Mesenchymal stem cell (in vitro differentiated cells and primary cell): Measurements from ENCODE around the gene HRNR.

Experiments
- DNase-seq: peaks from one replicate; pipeline ENCODE4 v3.0.0-alpha.2; 2013
- H2AFZ ChIP-seq: one replicate; pipeline ENCODE4 v1.6.1; 2013; ENCODE audit warnings: low read depth, mild to moderate bottlenecking, control low read depth, inconsistent platforms, low read length, moderate library complexity
- H2AK5ac ChIP-seq: 2 replicates; pipeline ENCODE4 v1.6.1; 2013; ENCODE audit warnings: low read length, moderate library complexity, mild to moderate bottlenecking, inconsistent platforms; ENCODE audit not compliant: severe bottlenecking
- H2BK120ac ChIP-seq: one replicate; pipeline ENCODE4 v1.6.1; 2013; ENCODE audit warnings: low read depth, mild to moderate bottlenecking, inconsistent platforms, low read length, moderate library complexity
- H2BK12ac ChIP-seq, 2 experiments: one replicate each; pipeline ENCODE4 v1.6.1; 2013; ENCODE audit warnings: inconsistent platforms in 2 of 2, low read length in 2 of 2, mild to moderate bottlenecking in 2 of 2, moderate library complexity in 2 of 2, control low read depth in 1 of 2
- H2BK15ac ChIP-seq: one replicate; pipeline ENCODE4 v1.6.1; 2013; ENCODE audit warnings: mild to moderate bottlenecking, low read depth, inconsistent platforms; ENCODE audit not compliant: poor library complexity, severe bottlenecking
- H2BK5ac ChIP-seq: 2 replicates; pipeline ENCODE4 v1.6.1; 2013; ENCODE audit warnings: low read depth, mild to moderate bottlenecking, low read length, control low read depth, inconsistent platforms; ENCODE audit not compliant: poor library complexity, severe bottlenecking
- H3K14ac ChIP-seq, 2 experiments: one replicate each; pipeline ENCODE4 v1.6.1; 2013; ENCODE audit warnings: inconsistent platforms in 2 of 2, low read length in 2 of 2, control low read depth in 1 of 2, mild to moderate bottlenecking in 1 of 2, moderate library complexity in 1 of 2
- H3K18ac ChIP-seq, 2 experiments: one replicate each; pipeline ENCODE4 v1.6.1; 2013; ENCODE audit warnings: inconsistent platforms in 2 of 2, low read length in 2 of 2, control low read depth in 1 of 2, low read depth in 1 of 2, mild to moderate bottlenecking in 1 of 2
- H3K23ac ChIP-seq, 2 experiments: one replicate each; pipeline ENCODE4 v1.6.1; 2013; ENCODE audit warnings: inconsistent platforms in 2 of 2, low read length in 2 of 2, mild to moderate bottlenecking in 2 of 2, moderate library complexity in 2 of 2, control low read depth in 1 of 2
- H3K27ac ChIP-seq: 2 replicates; pipeline ENCODE4 v1.5.1; 2013; ENCODE audit warnings: mild to moderate bottlenecking, moderate library complexity, low read length, control low read depth, inconsistent platforms; ENCODE audit not compliant: poor library complexity, severe bottlenecking
- H3K27me3 ChIP-seq, 2 experiments: 2 replicates each; pipeline versions ENCODE4 v1.6.1 to v1.7.0; 2013; ENCODE audit warnings: low read length in 2 of 2, mild to moderate bottlenecking in 2 of 2, moderate library complexity in 2 of 2, control low read depth in 1 of 2, inconsistent platforms in 1 of 2; ENCODE audit not compliant: control insufficient read depth in 1 of 2, insufficient read depth in 1 of 2
- H3K36me3 ChIP-seq, 2 experiments: 2 replicates each; pipeline versions ENCODE4 v1.6.1 to v1.7.0; 2013; ENCODE audit warnings: low read length in 2 of 2, control low read depth in 1 of 2, inconsistent platforms in 1 of 2, low read depth in 1 of 2, mild to moderate bottlenecking in 1 of 2; ENCODE audit not compliant: insufficient read depth in 2 of 2, control insufficient read depth in 1 of 2
- H3K4ac ChIP-seq, 2 experiments: one replicate each; pipeline ENCODE4 v1.6.1; 2013; ENCODE audit warnings: inconsistent platforms in 2 of 2, low read length in 2 of 2, mild to moderate bottlenecking in 2 of 2, moderate library complexity in 2 of 2, control low read depth in 1 of 2, low read depth in 1 of 2
- H3K4me1 ChIP-seq: 2 replicates; pipeline ENCODE4 v1.6.1; 2013; ENCODE audit warnings: low read depth, low read length, control low read depth; ENCODE audit not compliant: control insufficient read depth, insufficient read depth
- H3K4me2 ChIP-seq: 2 replicates; pipeline ENCODE4 v1.6.1; 2013; ENCODE audit warnings: low read length, mild to moderate bottlenecking, inconsistent platforms; ENCODE audit not compliant: poor library complexity, severe bottlenecking
- H3K4me3 ChIP-seq, 2 experiments: 2 replicates each; pipeline versions ENCODE4 v1.5.1 to v1.7.0; 2013; ENCODE audit warnings: low read length in 2 of 2, mild to moderate bottlenecking in 2 of 2, control low read depth in 1 of 2, low read depth in 1 of 2; ENCODE audit not compliant: insufficient read depth in 1 of 2
- H3K79me1 ChIP-seq: replicated peaks from 2 replicates; pipeline ENCODE4 v1.6.1; 2013; ENCODE audit warnings: mild to moderate bottlenecking, control low read depth, low read length, inconsistent platforms; ENCODE audit not compliant: poor library complexity, severe bottlenecking
- H3K9ac ChIP-seq: 2 replicates; pipeline ENCODE4 v1.7.0; 2013; ENCODE audit warnings: mild to moderate bottlenecking, low read length, moderate library complexity
- H3K9me3 ChIP-seq: 2 replicates; pipeline ENCODE4 v1.7.0; 2013; ENCODE audit warnings: mild to moderate bottlenecking, low read length; ENCODE audit not compliant: control insufficient read depth
- H4K8ac ChIP-seq: one replicate; pipeline ENCODE4 v1.6.1; 2013; ENCODE audit warnings: inconsistent platforms, mild to moderate bottlenecking, low read length, moderate library complexity
- H4K91ac ChIP-seq: one replicate; pipeline ENCODE4 v1.6.1; 2013; ENCODE audit warnings: mild to moderate bottlenecking, low read length, inconsistent platforms
- WGBS: methylation state at CpG from one replicate; pipeline ENCODE4 v1.1.7; 2013; ENCODE audit warnings: mixed read lengths; 5-methylcytosine and 5-hydroxymethylcytosine counted together

Gene HRNR

GRCh38 chr1:152166966-152167365 is 57.0 kb downstream of the HRNR start:
- H3K9ac ChIP-seq = peak overlapping the region; percentile 34
- H4K91ac ChIP-seq = no peak overlapping the region
- no peak overlapping the region for H4K8ac ChIP-seq
- H3K27ac ChIP-seq = peak overlapping the region; percentile 81
- H3K23ac ChIP-seq = no peak overlapping the region
- H3K27me3 ChIP-seq = peaks cover 8 to 24% of the 10 kb centered on the region in 2 experiments
- H3K4me3 ChIP-seq = no peak overlapping the region
- no peaks in the 10 kb centered on the region for H3K79me1 ChIP-seq
- peaks cover 10% of the 10 kb centered on the region for H3K4me1 ChIP-seq
- H2BK12ac ChIP-seq = no peak overlapping the region
- H3K14ac ChIP-seq = no peak overlapping the region
- DNase-seq = no peak
- 30% methylated on average over 1 of the region's 1 CpG for WGBS
- H3K9me3 ChIP-seq = no peaks in the 10 kb centered on the region
- H3K18ac ChIP-seq = no peak overlapping the region
- H3K4me2 ChIP-seq = no peak overlapping the region
- no peak overlapping the region for H2AFZ ChIP-seq
- no peak overlapping the region for H3K4ac ChIP-seq
- peak overlapping the region; percentile 92 for H2BK5ac ChIP-seq
- no peaks in the 10 kb centered on the region for H3K36me3 ChIP-seq
- no peak overlapping the region for H2BK120ac ChIP-seq
- H2BK15ac ChIP-seq = no peak overlapping the region
- peak overlapping the region; percentile 61 for H2AK5ac ChIP-seq

- no peak overlapping the region for H2AFZ ChIP-seq
- H3K18ac ChIP-seq = no peak overlapping the region
- H2AK5ac ChIP-seq = no peak overlapping the region
- H3K27me3 ChIP-seq = peaks cover 14 to 23% of the 10 kb centered on the region in 2 experiments
- no peaks in the 10 kb centered on the region for H3K79me1 ChIP-seq
- no peak overlapping the region for H3K4me3 ChIP-seq
- H4K91ac ChIP-seq = no peak overlapping the region
- no peak for DNase-seq
- H2BK5ac ChIP-seq = no peak overlapping the region
- no peak overlapping the region for H3K9ac ChIP-seq
- no peaks in the 10 kb centered on the region for H3K9me3 ChIP-seq
- no peaks in the 10 kb centered on the region for H3K36me3 ChIP-seq
- H3K4me1 ChIP-seq = peaks cover 10% of the 10 kb centered on the region
- H2BK120ac ChIP-seq = no peak overlapping the region
- H2BK12ac ChIP-seq = no peak overlapping the region
- no peak overlapping the region for H3K4ac ChIP-seq
- no peak overlapping the region for H3K14ac ChIP-seq
- H4K8ac ChIP-seq = no peak overlapping the region
- 81% methylated on average over 2 of the region's 4 CpGs for WGBS
- no peak overlapping the region for H3K23ac ChIP-seq
- no peak overlapping the region for H3K27ac ChIP-seq
- H3K4me2 ChIP-seq = no peak overlapping the region
- no peak overlapping the region for H2BK15ac ChIP-seq
Measured at GRCh38 chr1:152165286-152166077, 58.5 kb downstream of the HRNR start.

- H2AFZ ChIP-seq = no peak overlapping the region
- H3K9me3 ChIP-seq = no peaks in the 10 kb centered on the region
- H3K79me1 ChIP-seq = no peaks in the 10 kb centered on the region
- peaks cover 10 to 15% of the 10 kb centered on the region in 2 experiments for H3K27me3 ChIP-seq
- H3K4ac ChIP-seq = no peak overlapping the region
- no peak overlapping the region for H3K4me2 ChIP-seq
- no peak overlapping the region for H4K8ac ChIP-seq
- no peak overlapping the region for H2BK12ac ChIP-seq
- no peak overlapping the region for H2AK5ac ChIP-seq
- H3K4me3 ChIP-seq = no peak overlapping the region
- DNase-seq = no peak
- H4K91ac ChIP-seq = no peak overlapping the region
- H3K9ac ChIP-seq = no peak overlapping the region
- H3K36me3 ChIP-seq = no peaks in the 10 kb centered on the region
- no peak overlapping the region for H3K14ac ChIP-seq
- 33% methylated on average over 2 of the region's 2 CpGs for WGBS
- H3K4me1 ChIP-seq = peaks cover 10% of the 10 kb centered on the region
- no peak overlapping the region for H2BK120ac ChIP-seq
- no peak overlapping the region for H2BK15ac ChIP-seq
- no peak overlapping the region for H3K27ac ChIP-seq
- H3K23ac ChIP-seq = no peak overlapping the region
- H2BK5ac ChIP-seq = no peak overlapping the region
- no peak overlapping the region for H3K18ac ChIP-seq
Measured at GRCh38 chr1:152164517-152165136, 59.4 kb downstream of the HRNR start.

GRCh38 chr1:152162792-152163463 is 61.1 kb downstream of the HRNR start:
- Histone ChIP-seq H2BK15ac (no peak overlapping the region), H3K9ac (peak overlapping the region; percentile 48), H3K36me3 (no peaks in the 10 kb centered on the region), H3K4ac (no peak overlapping the region), H2AFZ (no peak overlapping the region), H2AK5ac (no peak overlapping the region), H4K8ac (no peak overlapping the region), H3K4me1 (peaks cover 4% of the 10 kb centered on the region), H3K27me3 (peaks cover 8 to 10% of the 10 kb centered on the region in 2 experiments), H3K23ac (no peak overlapping the region), H3K79me1 (no peaks in the 10 kb centered on the region), H3K4me3 (peak overlapping the region in 1 of 2 experiments; percentile 7), H3K4me2 (no peak overlapping the region), H2BK5ac (no peak overlapping the region), H3K27ac (peak overlapping the region; percentile 78), H3K14ac (no peak overlapping the region), H2BK120ac (no peak overlapping the region), H3K9me3 (no peaks in the 10 kb centered on the region), H2BK12ac (no peak overlapping the region), H4K91ac (no peak overlapping the region), H3K18ac (no peak overlapping the region)
- 38% methylated on average over 1 of the region's 1 CpG for WGBS
- DNase-seq = peak; percentile 14
